Caco-2 (cell line): ENCODE results near the gene APP. TPM values are rescaled to one million over a fixed set of nuclear protein-coding genes. Genes with fewer than 3 reads are reported as not detected.

Source experiments
- BruUV-seq: library from RNA; stranded (reverse); fragments of 400-500 nt; replicated peaks from 2 replicates; lab custom pipeline; 2021; lab: Mats Ljungman, UMichigan
- CTCF ChIA-PET: fragments of 300-600 bp; sonication (Branson Sonifier 250); formaldehyde crosslinking; loops from one replicate; lab custom pipeline; 2022; ENCODE audit warnings: antibody characterized with exemption; lab: Charles Lee
- POLR2A ChIA-PET: fragments of 300-600 bp; sonication (Branson Sonifier 250); formaldehyde crosslinking; loops from one replicate; lab custom pipeline; 2022; ENCODE audit warnings: antibody characterized with exemption; lab: Charles Lee
- DNase-seq, 2 experiments: peaks; one replicate each; pipeline versions ENCODE4 v3.0.0 to v3.0.0-alpha.2; 2020 to 2022
- H3K27me3 ChIP-seq: replicated peaks from 2 replicates; pipeline ENCODE4 v1.6.0; 2011; ENCODE audit warnings: low read length; ENCODE audit not compliant: control insufficient read depth, insufficient read depth
- H3K36me3 ChIP-seq: 2 replicates; pipeline ENCODE4 v1.5.1; 2011; ENCODE audit warnings: low read length; ENCODE audit not compliant: control insufficient read depth, insufficient read depth
- H3K4me1 ChIP-seq: fragments of 250-450 bp; sonication (Bioruptor Pico); 2 replicates; pipeline ENCODE4 v1.5.1; 2020; ENCODE audit warnings: mild to moderate bottlenecking
- H3K4me3 ChIP-seq: 2 replicates; pipeline ENCODE4 v1.5.1; 2011; ENCODE audit warnings: low read depth, mild to moderate bottlenecking, control low read depth, low read length
- H3K9me3 ChIP-seq: fragments of 250-450 bp; sonication (Bioruptor Pico); 2 replicates; pipeline ENCODE4 v1.5.1; 2020; ENCODE audit warnings: mild to moderate bottlenecking, moderate library complexity
- H3K27ac Mint-ChIP-seq: one replicate; pipeline ENCODE4 v1.8.0; 2022; ENCODE audit warnings: mixed read lengths; ENCODE audit not compliant: unreplicated experiment
- H3K27me3 Mint-ChIP-seq: one replicate; pipeline ENCODE4 v1.8.0; 2022; ENCODE audit warnings: mixed read lengths; ENCODE audit not compliant: insufficient read depth, unreplicated experiment
- H3K36me3 Mint-ChIP-seq: one replicate; pipeline ENCODE4 v1.8.0; 2022; ENCODE audit warnings: mild to moderate bottlenecking, mixed read lengths; ENCODE audit not compliant: insufficient read depth, unreplicated experiment
- H3K4me1 Mint-ChIP-seq: one replicate; pipeline ENCODE4 v1.8.0; 2022; ENCODE audit warnings: low read depth, mixed read lengths; ENCODE audit not compliant: unreplicated experiment
- H3K4me3 Mint-ChIP-seq: one replicate; pipeline ENCODE4 v1.8.0; 2022; ENCODE audit warnings: mild to moderate bottlenecking, moderate library complexity, mixed read lengths; ENCODE audit not compliant: unreplicated experiment
- H3K9me3 Mint-ChIP-seq: one replicate; pipeline ENCODE4 v1.8.0; 2022; ENCODE audit warnings: mixed read lengths; ENCODE audit not compliant: unreplicated experiment
- intact Hi-C: fragments of 100-400 bp; cut with micrococcal nuclease; formaldehyde crosslinking; loops from one replicate; pipeline ENCODE4 v1.10.0; 2022; ENCODE audit not compliant: unreplicated experiment
- total RNA-seq: library from RNA; stranded (reverse); gene quantifications from 2 replicates; pipeline ENCODE4 v1.2.3, GENCODE V29; 2022
- TF ChIP-seq, protein P1 (sequence below), 2 experiments: fragments of 200-600 bp in 1 of 2; IDR thresholded peaks; 1 replicate in 1 of 2; 2 replicates in 1 of 2; pipeline versions ENCODE4 v1.5.1 to v1.8.0; 2011 to 2022; ENCODE audit warnings: antibody characterized with exemption in 1 of 2, control low read depth in 1 of 2, inconsistent platforms in 1 of 2, low read depth in 1 of 2, low read length in 1 of 2, mild to moderate bottlenecking in 1 of 2, moderate library complexity in 1 of 2; ENCODE audit not compliant: insufficient read depth in 1 of 2, severe bottlenecking in 1 of 2, unreplicated experiment in 1 of 2

Gene APP
- total RNA-seq, 1 experiment from 2014 or later, result 331 TPM

DNA sequence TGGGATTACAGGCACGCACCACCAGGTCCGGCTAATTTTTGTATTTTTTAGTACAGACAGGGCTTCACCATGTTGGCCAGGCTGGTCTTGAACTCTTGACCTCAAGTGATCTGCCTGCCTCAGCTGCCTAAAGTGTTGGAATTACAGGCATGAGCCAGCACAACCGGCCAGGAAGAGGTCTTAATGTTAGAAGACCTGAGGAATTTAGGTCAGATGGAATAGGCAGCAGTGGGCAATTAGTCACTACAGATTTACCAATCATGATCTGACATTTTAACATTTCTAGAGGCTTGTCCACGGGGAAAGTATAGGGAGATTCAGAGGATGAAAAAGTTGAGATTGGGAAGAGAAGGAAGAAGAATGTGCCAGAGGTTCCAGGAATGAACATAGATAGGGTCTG lies 8.9 kb upstream of the APP start:
- intact Hi-C loops, result no loop called here
- CTCF ChIA-PET, result no interaction called here

DNA sequence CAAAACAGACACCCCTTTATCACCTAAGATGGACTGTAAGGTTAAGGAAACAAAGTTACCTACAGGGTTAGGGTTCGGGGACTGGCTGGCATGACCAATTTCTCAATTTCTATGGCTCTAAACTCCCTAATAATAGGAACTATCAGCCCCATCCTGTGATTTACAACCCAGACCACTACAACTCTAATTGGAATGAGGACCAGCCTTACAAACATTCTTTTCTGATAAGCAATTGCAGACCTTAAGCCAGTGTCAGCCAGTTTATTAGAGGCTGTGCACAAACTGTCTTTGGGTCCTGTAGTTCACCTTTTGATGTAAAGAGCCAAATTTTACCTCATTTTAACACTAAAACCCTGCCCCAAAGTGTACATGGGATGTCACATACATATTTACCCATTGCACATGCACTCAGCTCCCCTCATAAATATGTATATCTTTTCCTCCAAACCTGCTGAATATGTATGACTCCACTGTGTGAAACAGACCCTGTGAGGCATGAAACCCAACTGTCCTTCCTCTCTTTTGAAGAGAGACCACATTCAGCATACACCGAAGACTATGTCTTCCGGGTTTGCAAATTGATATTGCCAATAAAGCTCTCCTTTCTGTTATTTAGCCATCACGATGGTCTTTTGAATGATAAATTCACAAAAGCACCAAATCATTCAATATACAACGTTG lies 7.3 kb upstream of the APP start:
- TF ChIP-seq, protein P1, sequence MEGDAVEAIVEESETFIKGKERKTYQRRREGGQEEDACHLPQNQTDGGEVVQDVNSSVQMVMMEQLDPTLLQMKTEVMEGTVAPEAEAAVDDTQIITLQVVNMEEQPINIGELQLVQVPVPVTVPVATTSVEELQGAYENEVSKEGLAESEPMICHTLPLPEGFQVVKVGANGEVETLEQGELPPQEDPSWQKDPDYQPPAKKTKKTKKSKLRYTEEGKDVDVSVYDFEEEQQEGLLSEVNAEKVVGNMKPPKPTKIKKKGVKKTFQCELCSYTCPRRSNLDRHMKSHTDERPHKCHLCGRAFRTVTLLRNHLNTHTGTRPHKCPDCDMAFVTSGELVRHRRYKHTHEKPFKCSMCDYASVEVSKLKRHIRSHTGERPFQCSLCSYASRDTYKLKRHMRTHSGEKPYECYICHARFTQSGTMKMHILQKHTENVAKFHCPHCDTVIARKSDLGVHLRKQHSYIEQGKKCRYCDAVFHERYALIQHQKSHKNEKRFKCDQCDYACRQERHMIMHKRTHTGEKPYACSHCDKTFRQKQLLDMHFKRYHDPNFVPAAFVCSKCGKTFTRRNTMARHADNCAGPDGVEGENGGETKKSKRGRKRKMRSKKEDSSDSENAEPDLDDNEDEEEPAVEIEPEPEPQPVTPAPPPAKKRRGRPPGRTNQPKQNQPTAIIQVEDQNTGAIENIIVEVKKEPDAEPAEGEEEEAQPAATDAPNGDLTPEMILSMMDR (IDR thresholded peaks at IDR 0.05; ENCODE audit: insufficient read depth in 1 of 2, low read depth in 1 of 2, low read length in 1 of 2, severe bottlenecking in 1 of 2, unreplicated experiment in 1 of 2), result no peak
- ChIA-PET CTCF (no interaction called here), POLR2A (no interaction called here)
- Histone ChIP-seq H3K4me3 (no peak overlapping the region), H3K36me3 (no peaks in the 10 kb centered on the region), H3K4me1 (no peaks in the 10 kb centered on the region), H3K27me3 (no peaks in the 10 kb centered on the region), H3K9me3 (no peaks in the 10 kb centered on the region)
- H3K36me3 Mint-ChIP-seq, result no peaks in the 10 kb centered on the region
- H3K27me3 Mint-ChIP-seq, result no peaks in the 10 kb centered on the region
- H3K27ac Mint-ChIP-seq, result no peak overlapping the region
- intact Hi-C loops, result no loop called here
- BruUV-seq, result no TSS peak
- no peak overlapping the region for H3K4me3 Mint-ChIP-seq
- H3K4me1 Mint-ChIP-seq, result no peaks in the 10 kb centered on the region
- DNase-seq, result no peak
- no peaks in the 10 kb centered on the region for H3K9me3 Mint-ChIP-seq

More for the DNA sequence above, 8.9 kb upstream of the APP start:
- TF ChIP-seq, protein P1 (IDR thresholded peaks at IDR 0.05; ENCODE audit: insufficient read depth in 1 of 2, low read depth in 1 of 2, low read length in 1 of 2, severe bottlenecking in 1 of 2, unreplicated experiment in 1 of 2), result no peak
- DNase-seq, result no peak
- Histone ChIP-seq H3K36me3 (no peaks in the 10 kb centered on the region), H3K27me3 (no peaks in the 10 kb centered on the region), H3K4me3 (no peak overlapping the region), H3K9me3 (no peaks in the 10 kb centered on the region), H3K4me1 (no peaks in the 10 kb centered on the region)
- H3K36me3 Mint-ChIP-seq, result no peaks in the 10 kb centered on the region
- H3K27ac Mint-ChIP-seq, result no peak overlapping the region
- BruUV-seq, result no TSS peak
- H3K27me3 Mint-ChIP-seq, result no peaks in the 10 kb centered on the region
- POLR2A ChIA-PET, result no interaction called here
- no peaks in the 10 kb centered on the region for H3K9me3 Mint-ChIP-seq
- no peaks in the 10 kb centered on the region for H3K4me1 Mint-ChIP-seq
- no peak overlapping the region for H3K4me3 Mint-ChIP-seq

DNA sequence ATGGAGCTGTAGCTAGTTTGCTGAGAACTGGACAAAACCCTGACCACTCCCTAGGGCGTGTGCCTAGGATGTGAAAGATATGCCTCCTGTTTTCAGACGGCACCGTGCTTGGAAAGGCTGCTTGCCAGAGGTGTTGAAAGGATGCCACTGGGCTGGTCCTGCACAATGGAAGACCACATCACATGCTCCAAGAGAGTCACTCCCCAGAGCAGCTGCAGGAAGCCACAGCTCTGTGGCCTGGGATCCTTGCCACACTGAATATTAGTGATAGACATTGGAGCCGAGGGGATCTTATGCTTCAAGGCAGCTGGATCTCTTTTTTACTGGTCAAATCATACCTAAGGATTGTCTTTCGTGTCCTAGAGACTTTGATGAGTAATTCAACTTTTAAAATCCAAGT lies 6.6 kb upstream of the APP start:
- Mint-ChIP-seq H3K4me3 (no peak overlapping the region), H3K9me3 (no peaks in the 10 kb centered on the region), H3K36me3 (no peaks in the 10 kb centered on the region), H3K27ac (no peak overlapping the region), H3K4me1 (no peaks in the 10 kb centered on the region), H3K27me3 (no peaks in the 10 kb centered on the region)
- no peaks in the 10 kb centered on the region for H3K9me3 ChIP-seq
- no TSS peak for BruUV-seq
- ChIA-PET CTCF (no interaction called here), POLR2A (no interaction called here)
- no peaks in the 10 kb centered on the region for H3K27me3 ChIP-seq
- TF ChIP-seq, protein P1 (IDR thresholded peaks at IDR 0.05; ENCODE audit: insufficient read depth in 1 of 2, low read depth in 1 of 2, low read length in 1 of 2, severe bottlenecking in 1 of 2, unreplicated experiment in 1 of 2), result no peak
- H3K36me3 ChIP-seq, result no peaks in the 10 kb centered on the region
- no peak overlapping the region for H3K4me3 ChIP-seq
- intact Hi-C loops, result no loop called here
- H3K4me1 ChIP-seq, result no peaks in the 10 kb centered on the region
- no peak for DNase-seq
